NCI-H146 treated with DMSO at 0.1 percent for 48 hours (cell line): ENCODE results near the gene RIMOC1.

Experiments
- DNase-seq: peaks from one replicate; lab custom pipeline; 2025; ENCODE audit not compliant: unreplicated experiment; lab: John Stamatoyannopoulos, UW

RIMOC1 gene, protein sequence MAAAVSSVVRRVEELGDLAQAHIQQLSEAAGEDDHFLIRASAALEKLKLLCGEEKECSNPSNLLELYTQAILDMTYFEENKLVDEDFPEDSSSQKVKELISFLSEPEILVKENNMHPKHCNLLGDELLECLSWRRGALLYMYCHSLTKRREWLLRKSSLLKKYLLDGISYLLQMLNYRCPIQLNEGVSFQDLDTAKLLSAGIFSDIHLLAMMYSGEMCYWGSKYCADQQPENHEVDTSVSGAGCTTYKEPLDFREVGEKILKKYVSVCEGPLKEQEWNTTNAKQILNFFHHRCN

GRCh38 chr5:41903892-41904799 lies at the start of gene RIMOC1:
TSS of gene RIMOC1 (plus strand) at chr5:41904344. CDS start at chr5:41904368, 24 bp downstream.
- peak; percentile 99 for DNase-seq

DNA sequence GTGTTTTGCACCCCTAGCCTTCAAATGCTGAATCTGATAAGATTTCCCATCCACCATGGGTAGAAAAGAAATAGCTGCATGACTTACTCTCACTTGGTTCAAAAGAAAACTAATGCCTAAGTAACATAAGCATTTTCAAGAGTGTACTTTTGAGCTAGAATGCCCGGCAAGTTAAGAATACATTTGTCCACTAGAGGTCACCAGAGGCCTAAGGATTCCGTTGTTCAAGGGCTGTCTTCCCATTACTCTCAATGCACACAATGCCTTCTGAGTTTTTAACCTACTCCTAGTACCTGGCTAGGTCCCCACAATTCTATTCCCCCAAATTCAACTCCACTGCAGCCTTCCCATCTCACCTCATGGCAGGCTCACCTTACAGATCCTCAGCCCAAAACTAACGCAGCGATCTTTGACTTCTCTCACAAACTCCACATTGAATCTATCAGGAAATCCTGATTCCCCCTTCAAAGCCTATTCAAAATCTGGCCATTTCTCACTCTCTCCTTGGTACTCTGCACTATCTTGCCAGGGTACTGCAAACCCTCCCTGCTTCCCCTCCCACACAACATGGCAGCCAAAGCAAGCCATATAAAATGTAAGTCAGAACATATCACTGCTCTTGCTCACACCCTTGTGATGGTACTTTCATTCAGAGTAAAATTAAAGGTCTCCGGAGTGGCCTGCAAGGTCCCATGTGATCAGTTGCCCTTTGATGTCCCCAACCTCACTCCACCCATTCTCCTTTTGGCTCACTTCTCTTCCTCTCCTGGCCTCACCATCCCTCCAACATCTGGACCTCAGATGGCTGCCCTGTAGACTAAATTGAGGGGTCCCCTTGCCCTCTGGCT lies 47.3 kb upstream of the RIMOC1 start:
- peak; percentile 61 for DNase-seq

DNA sequence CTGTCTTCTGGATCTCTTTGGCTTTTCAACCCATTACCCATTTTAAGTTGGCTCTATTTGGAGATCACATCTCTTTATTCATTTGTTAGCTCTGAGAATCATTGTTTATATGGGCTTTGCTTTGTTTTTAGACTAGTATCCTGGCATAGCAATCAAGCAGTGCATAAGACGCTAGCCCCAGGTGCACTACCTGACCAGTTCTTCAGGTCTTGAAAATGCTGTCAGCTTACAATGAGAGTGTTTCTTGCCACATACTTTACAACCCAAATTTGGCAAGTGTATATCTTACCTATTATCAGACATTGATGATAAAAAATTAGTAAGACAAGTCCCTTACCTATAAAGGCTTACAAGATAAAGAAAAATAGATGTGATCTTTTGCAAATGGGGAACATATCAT lies 46.2 kb upstream of the RIMOC1 start:
- no peak for DNase-seq

- DNase-seq = no peak
These were observed 45.3 kb upstream of the RIMOC1 start for GRCh38 chr5:41858890-41859289.

GRCh38 chr5:41863871-41864486 lies 40.2 kb upstream of the RIMOC1 start:
- DNase-seq = no peak

DNA sequence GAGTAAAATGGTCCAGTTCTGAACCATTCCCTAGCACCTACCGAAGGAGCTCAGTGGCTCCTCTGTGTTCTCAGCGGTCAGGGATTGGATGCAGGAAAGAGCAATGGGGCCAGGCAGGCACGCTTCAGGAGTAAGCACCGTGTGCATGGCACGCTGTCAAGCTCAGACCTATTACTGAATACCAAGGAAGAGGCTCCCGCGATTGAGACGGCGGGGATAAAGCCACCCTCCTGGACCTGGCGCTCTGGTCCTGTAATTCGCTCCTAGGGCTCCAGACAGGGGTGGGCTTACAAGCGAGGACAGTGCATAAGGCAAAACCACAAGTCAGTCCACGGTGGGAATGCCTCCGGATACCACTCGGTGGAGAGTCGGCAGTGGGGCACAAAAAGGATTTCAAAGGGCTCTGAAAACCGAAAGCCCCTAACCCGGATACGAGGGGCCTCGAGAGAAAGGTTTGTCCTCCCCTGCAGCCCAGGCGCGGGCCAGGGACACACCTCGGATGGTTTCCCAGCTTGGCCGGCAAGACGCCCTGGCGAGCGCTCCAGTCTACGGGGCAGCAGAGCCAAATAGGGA lies 34.9 kb upstream of the RIMOC1 start:
- peak; percentile 13 for DNase-seq

DNA sequence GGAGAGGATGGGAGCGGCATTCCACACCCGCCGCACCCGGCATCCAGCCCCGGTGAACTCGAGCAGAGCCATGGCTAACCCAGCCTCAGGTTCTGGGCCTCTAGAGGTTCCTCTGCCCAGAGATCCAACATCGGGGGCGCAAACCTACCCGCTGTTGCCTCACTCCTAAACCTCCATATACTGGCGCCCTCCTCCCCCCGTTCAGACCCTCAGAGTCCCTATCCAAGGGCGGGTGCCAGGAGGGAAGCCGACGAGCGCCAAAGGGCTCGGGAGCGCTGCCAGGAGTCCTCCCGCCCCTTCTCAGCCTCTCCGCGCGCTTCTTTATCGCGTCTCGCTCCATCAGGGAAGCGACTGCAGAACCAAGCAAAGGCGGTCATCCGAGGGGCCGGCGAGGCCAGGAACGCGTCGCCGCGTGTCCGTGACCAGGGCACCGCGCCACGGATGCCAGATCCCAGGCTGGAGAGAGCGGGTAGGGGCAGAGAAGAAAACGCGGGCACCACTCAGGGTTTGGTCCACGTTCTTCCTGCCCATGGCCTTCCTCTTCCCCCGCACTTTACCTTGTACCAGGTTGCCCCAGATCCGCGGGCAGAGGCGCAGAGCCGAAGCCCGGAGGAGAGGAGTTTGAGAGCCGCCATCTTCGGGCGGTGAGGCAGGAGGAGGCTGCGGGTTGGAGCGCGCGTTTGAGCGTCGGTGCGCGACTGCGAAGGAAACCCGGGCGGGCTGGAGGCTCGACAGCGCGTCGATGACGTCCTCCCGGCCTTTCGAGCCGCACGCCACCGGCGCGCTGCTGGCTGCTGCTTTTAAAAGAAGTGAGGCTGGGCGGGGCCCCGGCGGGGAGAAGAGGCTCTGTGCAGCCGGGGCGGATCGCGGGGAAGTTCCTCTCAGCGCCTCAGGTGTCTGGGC lies 34.2 kb upstream of the RIMOC1 start, which contains the start of gene OXCT1:
Gene OXCT1, minus strand, starts transcription at position 702 of the 903 bp plus-strand sequence. Its CDS starts 67 bp downstream, at position 635.
- peak; percentile 78 for DNase-seq

DNA sequence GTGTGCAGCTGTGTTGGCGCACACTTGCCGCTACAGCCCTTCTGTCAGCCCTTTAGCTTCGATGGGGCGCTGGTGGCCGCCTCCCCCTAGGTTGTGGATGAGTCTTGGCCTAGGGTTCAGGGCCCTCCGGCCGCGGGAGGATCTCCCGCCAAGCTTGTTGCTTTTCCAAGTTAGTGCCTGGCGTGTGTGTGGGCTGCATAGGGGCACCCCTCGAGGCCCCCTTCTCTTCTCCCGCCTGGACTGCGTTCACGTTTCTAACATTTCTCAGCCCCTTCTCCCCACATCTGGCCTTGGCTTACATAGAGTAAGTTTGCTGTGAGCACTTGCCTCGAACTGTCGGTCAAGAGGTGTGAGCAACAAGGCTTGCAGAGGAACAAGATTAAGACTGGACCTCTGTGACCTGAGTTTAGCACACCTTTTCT lies 33.5 kb upstream of the RIMOC1 start:
- no peak for DNase-seq

GRCh38 chr5:41871852-41872251 lies 32.3 kb upstream of the RIMOC1 start:
- no peak for DNase-seq

GRCh38 chr5:41874512-41875060 lies 29.6 kb upstream of the RIMOC1 start:
- DNase-seq = no peak

DNA sequence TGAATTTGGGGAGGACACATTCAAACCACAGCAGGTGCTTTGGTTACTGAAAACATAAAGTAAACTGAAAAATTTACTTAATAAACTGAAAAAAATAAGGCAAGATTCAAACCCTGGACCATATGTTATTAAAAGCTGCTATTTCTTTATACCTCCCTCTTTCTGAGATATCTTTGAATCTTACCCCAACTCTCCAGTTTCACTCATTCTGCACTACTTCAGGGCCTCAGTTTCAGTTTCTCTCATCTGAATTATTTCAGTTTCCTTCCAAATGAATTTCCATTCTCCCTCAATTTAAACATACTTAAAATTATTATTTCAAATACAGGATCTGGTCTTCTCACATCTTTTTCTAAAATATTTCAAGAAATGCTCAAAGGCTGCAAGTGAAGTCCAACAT lies 29.0 kb upstream of the RIMOC1 start:
- DNase-seq = no peak

GRCh38 chr5:41876678-41877077 lies 27.5 kb upstream of the RIMOC1 start:
- DNase-seq = peak; percentile 44

DNA sequence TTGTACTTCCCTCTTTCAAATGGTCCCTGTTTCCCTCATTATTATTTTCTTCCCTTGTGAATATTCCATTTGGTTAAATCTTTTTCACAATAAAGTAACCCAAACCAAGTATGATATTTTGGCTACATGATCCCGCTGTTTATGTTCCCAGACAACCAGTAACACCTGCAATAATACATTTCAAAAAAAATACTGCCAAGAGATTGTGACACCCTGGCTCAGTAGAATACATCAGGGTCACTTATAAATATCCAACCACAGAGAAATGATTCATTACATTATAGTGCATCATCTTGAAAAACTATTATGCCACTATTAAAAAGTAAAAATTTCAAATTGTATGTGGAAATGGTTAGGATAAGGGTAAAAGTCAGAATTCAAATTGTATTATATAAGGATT lies 26.7 kb upstream of the RIMOC1 start:
- no peak for DNase-seq

DNA sequence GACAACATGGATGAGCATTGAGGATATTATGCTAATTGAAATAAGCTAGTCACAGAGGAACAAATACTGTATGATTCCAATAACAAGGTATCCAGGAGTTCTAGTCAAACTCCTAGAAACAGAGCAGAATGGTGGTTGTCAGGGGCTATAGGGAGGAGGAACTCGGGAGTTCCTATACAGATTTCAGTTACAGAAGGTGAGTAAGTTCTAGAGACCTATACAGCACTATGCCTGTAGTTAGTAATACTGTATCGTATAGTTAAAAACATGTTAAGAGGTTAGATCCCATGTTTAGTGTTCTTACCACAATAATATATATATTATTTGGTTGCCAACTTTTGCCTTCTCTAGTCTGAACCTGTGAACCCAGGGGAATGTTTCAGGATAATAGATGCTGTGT lies 26.0 kb upstream of the RIMOC1 start:
- DNase-seq = no peak

- DNase-seq = no peak
These were observed 25.3 kb upstream of the RIMOC1 start for GRCh38 chr5:41878643-41879478.

DNA sequence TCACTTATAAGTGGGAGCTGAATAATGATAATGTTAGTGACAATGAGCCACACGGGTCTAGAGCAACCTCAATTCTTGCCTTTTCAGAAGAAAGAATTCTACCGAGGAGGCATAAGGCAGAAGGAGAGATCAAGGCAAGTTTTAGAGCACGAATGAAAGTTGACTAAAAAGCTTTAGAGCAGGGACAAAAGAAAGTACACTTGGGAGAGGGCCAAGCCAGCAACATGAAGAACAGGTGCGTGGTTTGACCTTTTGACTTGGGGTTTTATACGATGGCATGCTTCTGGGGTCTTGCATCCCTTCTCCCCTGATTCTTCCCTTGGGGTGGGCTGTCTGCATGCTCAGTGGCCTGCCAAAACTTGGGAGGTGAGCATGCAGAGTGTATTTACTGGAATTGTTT lies 21.4 kb upstream of the RIMOC1 start:
- DNase-seq = no peak

- no peak for DNase-seq
These were observed 20.9 kb upstream of the RIMOC1 start for GRCh38 chr5:41883243-41883642.

- DNase-seq = no peak
These were observed 20.2 kb upstream of the RIMOC1 start for GRCh38 chr5:41883936-41884335.
